Neural cell (in vitro differentiated cells): ENCODE results near the gene NBL1. TPM values are rescaled to one million over a fixed set of nuclear protein-coding genes. Genes with fewer than 3 reads are reported as not detected.

Experiments used
- H2AFZ ChIP-seq: fragments of 200-600, 300-800 bp; sonication (generic), shearing (Covaris generic); 2 replicates; pipeline ENCODE4 v1.6.0; 2014; ENCODE audit warnings: low read depth, mild to moderate bottlenecking, antibody characterized with exemption, low read length, moderate library complexity
- H3F3A ChIP-seq: fragments of 200-600 bp; shearing (Covaris generic); 2 replicates; pipeline ENCODE4 v1.6.1; 2016; ENCODE audit warnings: mild to moderate bottlenecking, moderate library complexity, mixed read lengths, antibody characterized with exemption, low read length; ENCODE audit not compliant: insufficient read depth, poor library complexity, severe bottlenecking
- H3K27ac ChIP-seq: fragments of 200-600, 300-800 bp; sonication (generic), shearing (Covaris generic); 2 replicates; pipeline ENCODE4 v1.5.1; 2014; ENCODE audit warnings: mild to moderate bottlenecking, low read length, moderate library complexity
- H3K27me3 ChIP-seq: fragments of 300-800, 200-600 bp; sonication (generic), shearing (Covaris generic); 2 replicates; pipeline ENCODE4 v1.6.0; 2014; ENCODE audit warnings: mild to moderate bottlenecking, low read depth, low read length, moderate library complexity; ENCODE audit not compliant: insufficient read depth
- H3K36me3 ChIP-seq: fragments of 300-800, 200-600 bp; sonication (generic), shearing (Covaris generic); 2 replicates; pipeline ENCODE4 v1.5.1; 2014; ENCODE audit warnings: mild to moderate bottlenecking, antibody characterized with exemption, low read length, moderate library complexity; ENCODE audit not compliant: insufficient read depth
- H3K4me2 ChIP-seq: fragments of 300-800, 200-600 bp; sonication (generic), shearing (Covaris generic); 2 replicates; pipeline ENCODE4 v1.6.0; 2014; ENCODE audit warnings: mild to moderate bottlenecking, low read length
- H3K4me3 ChIP-seq: fragments of 300-800, 200-600 bp; sonication (generic), shearing (Covaris generic); 2 replicates; pipeline ENCODE4 v1.5.1; 2014; ENCODE audit warnings: mild to moderate bottlenecking, low read length, moderate library complexity
- H3K79me2 ChIP-seq: fragments of 200-600 bp; shearing (Covaris generic); replicated peaks from 2 replicates; pipeline ENCODE4 v1.6.0; 2014; ENCODE audit warnings: mild to moderate bottlenecking, low read length, moderate library complexity; ENCODE audit not compliant: insufficient read depth
- H3K9ac ChIP-seq: fragments of 300-800, 200-600 bp; sonication (generic), shearing (Covaris generic); 2 replicates; pipeline ENCODE4 v1.6.1; 2016; ENCODE audit warnings: mild to moderate bottlenecking, low read length, mixed read lengths
- H3K9me2 ChIP-seq: fragments of 200-600 bp; shearing (Covaris generic); 2 replicates; pipeline ENCODE4 v1.6.1; 2016; ENCODE audit warnings: mild to moderate bottlenecking, low read length, mixed read lengths; ENCODE audit not compliant: insufficient read depth
- H3K9me3 ChIP-seq: fragments of 200-600, 300-800 bp; sonication (generic), shearing (Covaris generic); 2 replicates; pipeline ENCODE4 v1.6.1; 2016; ENCODE audit warnings: mild to moderate bottlenecking, mixed run types, low read length, moderate library complexity, mixed read lengths
- H4K20me1 ChIP-seq: fragments of 200-600 bp; shearing (Covaris generic); 2 replicates; pipeline ENCODE4 v1.6.1; 2016; ENCODE audit warnings: mild to moderate bottlenecking, mixed run types; ENCODE audit not compliant: insufficient read depth
- EP300 ChIP-seq: fragments of 450-650 bp; conservative IDR thresholded peaks from 2 replicates; pipeline ENCODE4 v1.6.1; 2014; ENCODE audit warnings: antibody characterized with exemption, mild to moderate bottlenecking, moderate library complexity; ENCODE audit not compliant: poor library complexity, severe bottlenecking
- EZH2 ChIP-seq: fragments of 200-600, 300-800 bp; shearing (Covaris generic), sonication (generic); IDR thresholded peaks from 2 replicates; pipeline ENCODE4 v1.6.1; 2014; ENCODE audit warnings: antibody characterized with exemption, low read length, borderline replicate concordance, mild to moderate bottlenecking; ENCODE audit not compliant: insufficient read depth, poor library complexity, severe bottlenecking
- MXI1 ChIP-seq: fragments of 450-650 bp; conservative IDR thresholded peaks from 2 replicates; pipeline ENCODE4 v1.6.1; 2014; ENCODE audit warnings: antibody characterized with exemption, mild to moderate bottlenecking; ENCODE audit not compliant: poor library complexity, severe bottlenecking
- POLR2AphosphoS5 ChIP-seq: IDR thresholded peaks from 2 replicates; pipeline ENCODE4 v1.6.1; 2012
- RAD21 ChIP-seq: fragments of 450-650 bp; conservative IDR thresholded peaks from 2 replicates; pipeline ENCODE4 v1.6.1; 2014; ENCODE audit warnings: antibody characterized with exemption, mild to moderate bottlenecking, moderate library complexity
- REST ChIP-seq: IDR thresholded peaks from 2 replicates; pipeline ENCODE4 v1.6.1; 2012; ENCODE audit warnings: borderline replicate concordance
- SMC3 ChIP-seq: fragments of 450-650 bp; conservative IDR thresholded peaks from 2 replicates; pipeline ENCODE4 v1.6.1; 2014; ENCODE audit warnings: antibody characterized with exemption, mild to moderate bottlenecking, moderate library complexity; ENCODE audit not compliant: poor library complexity
- TAF1 ChIP-seq: IDR thresholded peaks from 2 replicates; pipeline ENCODE4 v1.6.1; 2012; ENCODE audit warnings: low read depth
- polyA plus RNA-seq: library from polyadenylated mRNA; depleted of rRNA; stranded (reverse); fragments of >200 nt; gene quantifications from 2 replicates; pipeline ENCODE4 v1.2.3, GENCODE V29; 2014
- TF ChIP-seq, protein P1 (sequence below): fragments of 450-650 bp; IDR thresholded peaks from 2 replicates; pipeline ENCODE4 v1.5.1; 2014; ENCODE audit warnings: antibody characterized with exemption, mild to moderate bottlenecking, moderate library complexity; ENCODE audit not compliant: poor library complexity, severe bottlenecking

NBL1 gene
- polyA plus RNA-seq, 1 donor from 2014 or later = 9.9 TPM

GRCh38 chr1:19694298-19694697 is 50.2 kb downstream of the NBL1 start:
- Histone ChIP-seq H3K36me3 (no peaks in the 10 kb centered on the region), H2AFZ (no peak overlapping the region), H3K4me2 (no peak overlapping the region), H3F3A (no peaks in the 10 kb centered on the region), H3K9ac (no peak overlapping the region), H3K9me3 (no peaks in the 10 kb centered on the region), H3K9me2 (no peaks in the 10 kb centered on the region), H3K4me3 (no peak overlapping the region), H3K27me3 (no peaks in the 10 kb centered on the region), H3K79me2 (no peaks in the 10 kb centered on the region), H4K20me1 (no peaks in the 10 kb centered on the region), H3K27ac (no peak overlapping the region)
- TF ChIP-seq EZH2 (no peak), POLR2AphosphoS5 (no peak), MXI1 (no peak), REST (no peak), TAF1 (no peak), EP300 (no peak), RAD21 (no peak), SMC3 (no peak)
- TF ChIP-seq, protein P1, sequence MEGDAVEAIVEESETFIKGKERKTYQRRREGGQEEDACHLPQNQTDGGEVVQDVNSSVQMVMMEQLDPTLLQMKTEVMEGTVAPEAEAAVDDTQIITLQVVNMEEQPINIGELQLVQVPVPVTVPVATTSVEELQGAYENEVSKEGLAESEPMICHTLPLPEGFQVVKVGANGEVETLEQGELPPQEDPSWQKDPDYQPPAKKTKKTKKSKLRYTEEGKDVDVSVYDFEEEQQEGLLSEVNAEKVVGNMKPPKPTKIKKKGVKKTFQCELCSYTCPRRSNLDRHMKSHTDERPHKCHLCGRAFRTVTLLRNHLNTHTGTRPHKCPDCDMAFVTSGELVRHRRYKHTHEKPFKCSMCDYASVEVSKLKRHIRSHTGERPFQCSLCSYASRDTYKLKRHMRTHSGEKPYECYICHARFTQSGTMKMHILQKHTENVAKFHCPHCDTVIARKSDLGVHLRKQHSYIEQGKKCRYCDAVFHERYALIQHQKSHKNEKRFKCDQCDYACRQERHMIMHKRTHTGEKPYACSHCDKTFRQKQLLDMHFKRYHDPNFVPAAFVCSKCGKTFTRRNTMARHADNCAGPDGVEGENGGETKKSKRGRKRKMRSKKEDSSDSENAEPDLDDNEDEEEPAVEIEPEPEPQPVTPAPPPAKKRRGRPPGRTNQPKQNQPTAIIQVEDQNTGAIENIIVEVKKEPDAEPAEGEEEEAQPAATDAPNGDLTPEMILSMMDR = no peak

GRCh38 chr1:19695772-19696171 is 51.7 kb downstream of the NBL1 start:
- no peaks in the 10 kb centered on the region for H3K27me3 ChIP-seq
- no peaks in the 10 kb centered on the region for H3F3A ChIP-seq
- no peaks in the 10 kb centered on the region for H3K36me3 ChIP-seq
- H3K9me2 ChIP-seq = no peaks in the 10 kb centered on the region
- no peak for TF ChIP-seq MXI1
- TF ChIP-seq RAD21 = no peak
- TF ChIP-seq REST = no peak
- TF ChIP-seq EP300 = no peak
- TF ChIP-seq POLR2AphosphoS5 = no peak
- TF ChIP-seq SMC3 = no peak
- TF ChIP-seq TAF1 = no peak
- TF ChIP-seq, protein P1 = no peak
- TF ChIP-seq EZH2 = no peak
- H3K9me3 ChIP-seq = no peaks in the 10 kb centered on the region
- no peak overlapping the region for H3K4me2 ChIP-seq
- H3K9ac ChIP-seq = no peak overlapping the region
- no peaks in the 10 kb centered on the region for H3K79me2 ChIP-seq
- no peaks in the 10 kb centered on the region for H4K20me1 ChIP-seq
- no peak overlapping the region for H3K4me3 ChIP-seq
- H3K27ac ChIP-seq = no peak overlapping the region
- H2AFZ ChIP-seq = no peak overlapping the region
